UCSD-AML1 (cell line): ENCODE results near the gene NT5DC4.
"Not testable (repeated sequence)": the region's sequence is repeated elsewhere in the genome, so short reads cannot be mapped to it uniquely, and the experiment has no call there.

Experiments
- DNase-seq: peaks from one replicate; lab custom pipeline; 2025; ENCODE audit not compliant: unreplicated experiment; lab: John Stamatoyannopoulos, UW

The NT5DC4 gene

DNA sequence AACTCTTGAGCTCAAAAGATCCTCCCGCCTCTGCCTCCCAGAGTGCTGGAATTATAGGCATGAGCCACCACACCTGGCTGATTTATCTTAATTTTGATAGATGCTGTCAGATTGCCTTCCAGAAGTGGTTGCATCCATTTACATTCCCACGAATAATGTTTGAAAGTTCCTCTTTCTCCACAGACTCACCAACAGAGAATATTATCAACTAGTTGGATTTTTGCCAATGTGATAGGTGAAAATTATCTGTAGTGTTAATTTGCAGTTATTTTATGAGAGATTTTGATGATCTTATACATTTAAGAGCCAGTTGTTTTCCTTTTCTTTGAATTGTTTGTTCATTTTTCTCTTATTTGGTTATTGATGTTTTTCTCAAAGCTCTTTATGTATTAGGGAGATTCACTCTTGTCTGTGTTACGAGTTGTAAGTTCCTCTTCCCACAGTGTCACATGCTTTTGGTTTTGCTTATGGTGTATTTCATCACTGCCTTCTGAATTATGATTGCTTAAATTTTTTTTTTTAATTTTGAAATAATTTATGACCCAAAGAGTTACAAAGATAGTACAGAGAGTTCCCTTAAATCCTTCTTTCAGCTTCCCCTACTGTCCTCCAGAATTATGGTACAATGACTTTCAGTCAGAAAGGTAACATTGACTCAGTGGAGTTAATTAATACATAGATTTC is 20.7 kb upstream of the NT5DC4 start:
- no peak for DNase-seq

- DNase-seq, result no peak
Observed at GRCh38 chr2:112701052-112701451, 19.8 kb upstream of the NT5DC4 start.

DNA sequence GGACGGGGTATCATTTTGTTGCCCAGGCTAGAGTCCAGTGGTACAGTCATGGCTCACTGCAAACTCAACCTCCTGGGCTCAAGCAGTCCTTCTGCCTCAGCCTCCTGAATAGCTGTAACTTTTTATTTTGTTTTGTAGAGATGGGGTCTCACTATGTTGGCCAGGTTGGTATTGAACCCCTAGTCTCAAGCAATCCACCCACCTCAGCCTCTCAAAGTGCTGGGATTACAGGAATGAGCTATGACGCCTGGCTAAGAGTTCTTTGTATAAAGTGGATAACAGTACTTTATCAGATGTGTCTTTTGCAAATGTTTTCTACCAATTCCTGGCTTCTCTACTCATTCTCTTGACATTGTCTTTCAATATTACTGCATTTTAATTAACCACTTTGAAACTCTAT is 17.1 kb upstream of the NT5DC4 start:
- no peak for DNase-seq

GRCh38 chr2:112705575-112705974 is 15.2 kb upstream of the NT5DC4 start:
- DNase-seq, result no peak

GRCh38 chr2:112706170-112706664 is 14.6 kb upstream of the NT5DC4 start:
- DNase-seq, result peak; percentile 76

DNA sequence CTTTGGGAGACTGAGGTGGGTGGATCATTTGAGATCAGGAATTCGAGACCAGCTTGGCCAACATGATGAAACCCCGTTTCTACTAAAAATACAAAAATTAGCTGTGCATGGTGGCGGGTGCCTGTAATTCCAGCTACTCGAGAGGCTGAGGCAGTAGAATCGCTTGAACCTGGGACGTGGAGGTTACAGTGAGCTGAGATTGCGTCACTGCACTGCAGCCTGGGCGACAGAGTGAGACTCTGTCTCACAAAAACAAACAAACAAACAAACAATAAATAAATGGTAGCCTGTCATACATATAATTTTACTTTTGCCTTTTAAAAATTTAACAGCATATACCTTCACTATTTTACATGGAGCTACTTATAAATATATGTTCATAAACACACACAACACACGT is 13.9 kb upstream of the NT5DC4 start:
- DNase-seq, result not testable (repeated sequence)

DNA sequence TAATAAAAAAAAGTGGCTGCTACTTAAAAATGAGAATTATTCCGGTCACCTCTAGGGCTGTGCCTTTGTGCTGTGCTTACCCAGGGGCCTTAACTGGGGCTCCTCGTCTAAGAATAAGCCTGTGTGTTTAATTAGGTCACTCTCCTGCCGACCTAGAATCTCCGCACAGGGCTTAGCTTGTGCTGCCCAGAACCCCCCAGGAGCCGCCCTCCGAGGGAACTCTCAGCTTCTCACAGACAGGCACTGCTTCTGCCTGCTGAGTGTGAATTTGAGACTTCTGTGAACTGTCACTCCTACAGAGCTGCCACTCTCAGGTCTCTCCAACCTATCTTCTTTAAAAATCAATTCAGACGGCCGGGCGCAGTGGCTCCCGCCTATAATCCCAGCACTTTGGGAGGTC is 11.9 kb upstream of the NT5DC4 start:
- DNase-seq, result no peak

GRCh38 chr2:112709703-112710102 is 11.1 kb upstream of the NT5DC4 start:
- DNase-seq, result no peak

DNA sequence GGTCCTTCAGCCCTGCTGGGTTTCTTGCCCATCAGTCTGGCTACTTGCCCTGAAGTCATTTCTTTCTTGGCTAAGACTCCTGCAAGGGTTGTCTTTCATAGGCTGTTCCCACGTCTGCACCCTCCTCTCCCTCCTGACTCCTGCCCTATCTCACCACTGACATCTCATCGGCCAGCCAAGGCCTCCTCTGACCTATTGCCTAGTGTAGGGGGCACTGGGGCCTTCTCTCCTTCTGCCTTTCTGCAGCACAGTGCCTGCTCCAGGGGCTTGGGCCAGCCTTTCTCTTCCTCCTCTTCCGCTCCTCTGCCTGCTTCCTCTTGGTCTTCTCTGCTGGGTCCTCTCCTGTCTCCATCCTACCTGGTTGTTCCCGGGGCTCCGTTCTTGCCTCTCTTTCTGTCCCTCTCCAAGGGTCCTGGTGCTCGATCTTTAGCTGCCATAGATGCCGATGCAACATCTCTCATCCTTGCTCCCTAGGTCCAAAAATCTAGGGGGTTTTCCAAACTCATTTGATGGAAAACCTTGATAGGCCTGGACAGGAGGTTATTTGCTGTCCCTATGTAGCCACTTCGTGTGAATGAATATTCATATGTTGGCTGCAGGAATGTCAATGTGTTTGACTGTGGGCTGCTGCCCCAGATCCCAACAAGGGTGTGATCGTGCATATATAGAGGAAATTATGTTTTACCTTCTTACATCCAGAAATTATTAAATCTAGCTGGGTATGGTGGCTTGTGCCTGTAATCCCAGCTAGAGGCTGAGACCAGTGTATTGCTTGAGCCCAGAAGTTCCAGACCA is 9.7 kb upstream of the NT5DC4 start:
- DNase-seq, result no peak

DNA sequence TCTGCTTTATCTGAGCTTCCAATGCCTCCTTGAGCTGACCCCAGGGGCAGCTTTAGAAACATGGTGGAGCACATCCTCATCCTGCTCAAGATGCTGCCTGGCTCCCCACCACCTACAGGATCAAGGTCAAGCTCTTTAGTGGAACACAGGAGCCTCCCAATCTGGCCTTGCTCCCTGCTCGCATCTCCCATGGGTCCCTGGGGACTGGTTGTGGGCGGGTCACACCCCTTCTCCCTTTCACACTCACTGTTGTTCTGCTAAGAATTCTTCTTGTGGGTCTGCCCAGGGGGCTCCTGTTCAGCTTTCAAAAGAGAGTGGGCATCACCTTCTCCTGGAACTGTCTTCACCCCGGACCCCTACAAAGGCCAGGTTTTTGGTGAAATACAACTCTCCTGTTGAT is 8.4 kb upstream of the NT5DC4 start:
- no peak for DNase-seq

GRCh38 chr2:112712903-112713584 is 7.8 kb upstream of the NT5DC4 start:
- DNase-seq, result no peak

GRCh38 chr2:112713585-112713925 is 7.3 kb upstream of the NT5DC4 start:
- no peak for DNase-seq

DNA sequence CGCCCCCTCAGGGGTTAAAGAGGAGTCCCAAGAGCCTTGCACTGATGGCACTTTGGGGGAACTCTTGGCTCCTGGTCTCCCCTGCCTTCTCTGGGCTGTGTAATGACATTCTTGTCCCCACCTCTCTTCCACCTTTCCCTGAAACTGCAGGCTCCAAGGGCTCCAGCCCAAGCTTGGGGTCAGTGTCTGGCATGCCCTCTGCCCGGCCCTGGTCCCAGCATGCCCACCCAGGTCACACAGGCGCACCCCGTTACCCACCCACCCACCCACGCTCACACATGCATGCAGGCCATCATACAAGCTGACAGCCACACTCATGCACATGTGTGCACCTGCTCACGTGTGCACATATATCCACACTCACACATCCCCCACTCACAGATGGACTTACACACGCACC is 6.9 kb upstream of the NT5DC4 start:
- DNase-seq, result no peak

DNA sequence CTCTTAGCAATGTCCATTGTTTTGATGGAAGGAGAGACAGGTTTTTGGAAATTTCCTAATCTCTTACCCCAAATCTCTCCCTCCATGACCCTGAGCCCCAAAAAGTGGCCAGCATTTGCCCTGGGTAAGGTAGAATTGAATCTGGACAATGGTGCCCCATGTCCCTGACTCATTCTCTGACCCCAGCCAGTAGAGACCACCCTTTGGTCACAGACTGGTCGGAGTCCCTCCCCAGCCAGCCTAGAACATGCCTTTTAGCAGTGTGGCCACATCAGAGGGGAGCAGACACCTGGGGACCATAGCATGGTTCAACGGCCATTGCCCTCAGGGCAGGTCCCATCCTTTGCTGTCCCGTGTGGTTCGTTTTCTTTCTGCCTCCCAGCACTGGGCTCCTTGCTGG is 6.5 kb upstream of the NT5DC4 start:
- no peak for DNase-seq

GRCh38 chr2:112714836-112715631 is 5.8 kb upstream of the NT5DC4 start:
- DNase-seq, result no peak

GRCh38 chr2:112716094-112716493 is 4.7 kb upstream of the NT5DC4 start:
- DNase-seq, result not testable (repeated sequence)

DNA sequence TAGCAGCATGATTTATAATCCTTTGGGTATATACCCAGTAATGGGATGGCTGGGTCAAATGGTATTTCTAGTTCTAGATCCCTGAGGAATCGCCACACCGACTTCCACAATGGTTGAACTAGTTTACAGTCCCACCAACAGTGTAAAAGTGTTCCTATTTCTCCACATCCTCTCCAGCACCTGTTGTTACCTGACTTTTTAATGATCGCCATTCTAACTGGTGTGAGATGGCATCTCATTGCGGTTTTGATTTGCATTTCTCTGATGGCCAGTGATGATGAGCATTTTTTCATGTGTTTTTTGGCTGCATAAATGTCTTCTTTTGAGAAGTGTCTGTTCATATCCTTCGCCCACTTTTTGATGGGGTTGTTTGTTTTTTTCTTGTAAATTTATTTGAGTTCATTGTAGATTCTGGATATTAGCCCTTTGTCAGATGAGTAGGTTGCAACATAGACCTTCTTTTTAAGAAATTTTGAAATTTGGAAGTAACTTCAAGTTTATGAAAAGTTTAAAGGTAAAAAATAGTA is 3.9 kb upstream of the NT5DC4 start:
- DNase-seq, result not testable (repeated sequence)

GRCh38 chr2:112718863-112719370 is 1.9 kb upstream of the NT5DC4 start:
- no peak for DNase-seq

GRCh38 chr2:112721819-112722522 is 1.2 kb downstream of the NT5DC4 start:
- no peak for DNase-seq
